ENCODE measurements around the gene ADSS1. TPM values are rescaled to one million over a fixed set of nuclear protein-coding genes. Genes with fewer than 3 reads are reported as not detected.

The ADSS1 gene
- polyA plus RNA-seq, 1 of the 3 experiments (the other 2 are of a cell fraction): 14.3 TPM

GRCh38 chr14:104774453-104775072 is 50.5 kb downstream of the ADSS1 start:
- H3F3A ChIP-seq (replicated peaks; ENCODE audit: insufficient read depth): peaks cover 19% of the 10 kb centered on the region
- H3K4me2 ChIP-seq: no peak overlapping the region
- H3K4me3 ChIP-seq (ENCODE audit: low read depth in 2 of 2, low read length in 1 of 2): no peak overlapping the region
- no peaks in the 10 kb centered on the region for H3K79me2 ChIP-seq (ENCODE audit: insufficient read depth)
- H4K20me1 ChIP-seq (ENCODE audit: insufficient read depth): peaks cover 25% of the 10 kb centered on the region
- 97% methylated on average over 9 of the region's 20 CpGs for WGBS (ENCODE audit: low lambda C conversion rate)
- DNase-seq: no peak
- H3K27me3 ChIP-seq (ENCODE audit: insufficient read depth): no peaks in the 10 kb centered on the region
- ChIA-PET POLR2A (no interaction called here), CTCF (interaction anchor here (0.7 to 1.7 kb wide), 3 partner anchors 52 to 122 kb away, joined by 3 read pairs; no protein-coding TSS in a partner anchor)
- no peak for TF ChIP-seq EZH2phosphoT487 (IDR thresholded peaks at IDR 0.05; ENCODE audit: borderline replicate concordance, low read depth)
- no peak for TF ChIP-seq FOXM1 (IDR thresholded peaks at IDR 0.05; ENCODE audit: low read depth)
- H3K9me2 ChIP-seq: no peaks in the 10 kb centered on the region
- H2AFZ ChIP-seq (ENCODE audit: low read depth): no peak overlapping the region
- H3K9ac ChIP-seq: no peak overlapping the region
- no peak overlapping the region for H3K27ac ChIP-seq (ENCODE audit: low read depth in 2 of 2, low read length in 1 of 2)
- peaks cover 12 to 63% of the 10 kb centered on the region in 2 experiments for H3K36me3 ChIP-seq (replicated peaks in 1 of 2; ENCODE audit: control insufficient read depth in 1 of 2, insufficient read depth in 2 of 2, low read length in 1 of 2)
- no peaks in the 10 kb centered on the region for H3K4me1 ChIP-seq (ENCODE audit: control insufficient read depth in 1 of 2, insufficient read depth in 2 of 2, low read depth in 1 of 2, low read length in 1 of 2)
- no peaks in the 10 kb centered on the region for H3K9me3 ChIP-seq

GRCh38 chr14:104775073-104775489 is 51.1 kb downstream of the ADSS1 start:
- Histone ChIP-seq H3K4me3 (ENCODE audit: low read depth in 2 of 2, low read length in 1 of 2) (no peak overlapping the region), H3K27ac (ENCODE audit: low read depth in 2 of 2, low read length in 1 of 2) (no peak overlapping the region), H3K9me3 (no peaks in the 10 kb centered on the region), H4K20me1 (ENCODE audit: insufficient read depth) (peaks cover 25% of the 10 kb centered on the region), H3K36me3 (replicated peaks in 1 of 2; ENCODE audit: control insufficient read depth in 1 of 2, insufficient read depth in 2 of 2, low read length in 1 of 2) (peaks cover 12 to 64% of the 10 kb centered on the region in 2 experiments), H3K9me2 (no peaks in the 10 kb centered on the region), H3K79me2 (ENCODE audit: insufficient read depth) (no peaks in the 10 kb centered on the region), H2AFZ (ENCODE audit: low read depth) (no peak overlapping the region), H3K4me1 (ENCODE audit: control insufficient read depth in 1 of 2, insufficient read depth in 2 of 2, low read depth in 1 of 2, low read length in 1 of 2) (no peaks in the 10 kb centered on the region), H3F3A (replicated peaks; ENCODE audit: insufficient read depth) (peaks cover 14% of the 10 kb centered on the region), H3K9ac (no peak overlapping the region), H3K4me2 (no peak overlapping the region), H3K27me3 (ENCODE audit: insufficient read depth) (no peaks in the 10 kb centered on the region)
- DNase-seq: no peak
- POLR2A ChIA-PET: no interaction called here
- 98% methylated on average over 10 of the region's 13 CpGs for WGBS (ENCODE audit: low lambda C conversion rate)
- CTCF ChIA-PET: interaction anchor here (0.7 to 0.8 kb wide), 2 partner anchors 66 to 122 kb away, joined by 3 read pairs; no protein-coding TSS in a partner anchor
- TF ChIP-seq GABPA (IDR thresholded peaks at IDR 0.05; ENCODE audit: low read depth) (no peak), RCOR1 (IDR thresholded peaks at IDR 0.05; ENCODE audit: low read length) (no peak), EP300 (IDR thresholded peaks at IDR 0.05; ENCODE audit: borderline replicate concordance in 1 of 2, low read depth in 1 of 2, low read length in 1 of 2) (no peak), MEF2A (IDR thresholded peaks at IDR 0.05; ENCODE audit: borderline replicate concordance, low read depth) (no peak), TCF12 (IDR thresholded peaks at IDR 0.05) (no peak), FOSL2 (IDR thresholded peaks at IDR 0.05; ENCODE audit: borderline replicate concordance, low read depth) (no peak), SMC3 (IDR thresholded peaks at IDR 0.05; ENCODE audit: low read depth, low read length) (no peak), TAF1 (IDR thresholded peaks at IDR 0.05; ENCODE audit: borderline replicate concordance, low read depth, low read length) (no peak)
- TF ChIP-seq, protein P1, sequence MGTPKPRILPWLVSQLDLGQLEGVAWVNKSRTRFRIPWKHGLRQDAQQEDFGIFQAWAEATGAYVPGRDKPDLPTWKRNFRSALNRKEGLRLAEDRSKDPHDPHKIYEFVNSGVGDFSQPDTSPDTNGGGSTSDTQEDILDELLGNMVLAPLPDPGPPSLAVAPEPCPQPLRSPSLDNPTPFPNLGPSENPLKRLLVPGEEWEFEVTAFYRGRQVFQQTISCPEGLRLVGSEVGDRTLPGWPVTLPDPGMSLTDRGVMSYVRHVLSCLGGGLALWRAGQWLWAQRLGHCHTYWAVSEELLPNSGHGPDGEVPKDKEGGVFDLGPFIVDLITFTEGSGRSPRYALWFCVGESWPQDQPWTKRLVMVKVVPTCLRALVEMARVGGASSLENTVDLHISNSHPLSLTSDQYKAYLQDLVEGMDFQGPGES (IDR thresholded peaks at IDR 0.05; ENCODE audit: low read depth, low read length): no peak
- TF ChIP-seq, protein P2, sequence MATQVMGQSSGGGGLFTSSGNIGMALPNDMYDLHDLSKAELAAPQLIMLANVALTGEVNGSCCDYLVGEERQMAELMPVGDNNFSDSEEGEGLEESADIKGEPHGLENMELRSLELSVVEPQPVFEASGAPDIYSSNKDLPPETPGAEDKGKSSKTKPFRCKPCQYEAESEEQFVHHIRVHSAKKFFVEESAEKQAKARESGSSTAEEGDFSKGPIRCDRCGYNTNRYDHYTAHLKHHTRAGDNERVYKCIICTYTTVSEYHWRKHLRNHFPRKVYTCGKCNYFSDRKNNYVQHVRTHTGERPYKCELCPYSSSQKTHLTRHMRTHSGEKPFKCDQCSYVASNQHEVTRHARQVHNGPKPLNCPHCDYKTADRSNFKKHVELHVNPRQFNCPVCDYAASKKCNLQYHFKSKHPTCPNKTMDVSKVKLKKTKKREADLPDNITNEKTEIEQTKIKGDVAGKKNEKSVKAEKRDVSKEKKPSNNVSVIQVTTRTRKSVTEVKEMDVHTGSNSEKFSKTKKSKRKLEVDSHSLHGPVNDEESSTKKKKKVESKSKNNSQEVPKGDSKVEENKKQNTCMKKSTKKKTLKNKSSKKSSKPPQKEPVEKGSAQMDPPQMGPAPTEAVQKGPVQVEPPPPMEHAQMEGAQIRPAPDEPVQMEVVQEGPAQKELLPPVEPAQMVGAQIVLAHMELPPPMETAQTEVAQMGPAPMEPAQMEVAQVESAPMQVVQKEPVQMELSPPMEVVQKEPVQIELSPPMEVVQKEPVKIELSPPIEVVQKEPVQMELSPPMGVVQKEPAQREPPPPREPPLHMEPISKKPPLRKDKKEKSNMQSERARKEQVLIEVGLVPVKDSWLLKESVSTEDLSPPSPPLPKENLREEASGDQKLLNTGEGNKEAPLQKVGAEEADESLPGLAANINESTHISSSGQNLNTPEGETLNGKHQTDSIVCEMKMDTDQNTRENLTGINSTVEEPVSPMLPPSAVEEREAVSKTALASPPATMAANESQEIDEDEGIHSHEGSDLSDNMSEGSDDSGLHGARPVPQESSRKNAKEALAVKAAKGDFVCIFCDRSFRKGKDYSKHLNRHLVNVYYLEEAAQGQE (IDR thresholded peaks at IDR 0.05; ENCODE audit: low read depth, low read length): no peak

All from SK-N-SH (cell line).